ENCODE results near the gene HSD11B2.
"Not testable (repeated sequence)": the region's sequence is repeated elsewhere in the genome, so short reads cannot be mapped to it uniquely, and the experiment has no call there.

HSD11B2 gene

GRCh38 chr16:67397036-67397801 is 33.7 kb upstream of the HSD11B2 start:
- DNase-seq: no peak

- DNase-seq: no peak
These were observed 32.9 kb upstream of the HSD11B2 start for GRCh38 chr16:67397812-67398545.

- DNase-seq: no peak
These were observed 32.2 kb upstream of the HSD11B2 start for GRCh38 chr16:67398546-67399217.

GRCh38 chr16:67399218-67399733 is 31.6 kb upstream of the HSD11B2 start:
- no peak for DNase-seq

GRCh38 chr16:67399749-67400704 is 30.9 kb upstream of the HSD11B2 start:
- no peak for DNase-seq

GRCh38 chr16:67400901-67401300 is 30.0 kb upstream of the HSD11B2 start:
- DNase-seq: no peak

GRCh38 chr16:67403976-67404555 is 26.9 kb upstream of the HSD11B2 start:
- no peak for DNase-seq

- no peak for DNase-seq
These were observed 26.1 kb upstream of the HSD11B2 start for GRCh38 chr16:67404740-67405226.

GRCh38 chr16:67405336-67405735 is 25.6 kb upstream of the HSD11B2 start:
- no peak for DNase-seq

- DNase-seq: no peak
These were observed 24.6 kb upstream of the HSD11B2 start for GRCh38 chr16:67406111-67406971.

GRCh38 chr16:67407176-67407787 is 23.6 kb upstream of the HSD11B2 start:
- DNase-seq: no peak

- no peak for DNase-seq
These were observed 23.0 kb upstream of the HSD11B2 start for GRCh38 chr16:67407788-67408452.

- DNase-seq: no peak
These were observed 21.3 kb upstream of the HSD11B2 start for GRCh38 chr16:67409631-67410030.

GRCh38 chr16:67411339-67411738 is 19.6 kb upstream of the HSD11B2 start:
- DNase-seq: no peak

GRCh38 chr16:67412294-67412693 is 18.6 kb upstream of the HSD11B2 start:
- no peak for DNase-seq

- DNase-seq: no peak
These were observed 16.7 kb upstream of the HSD11B2 start for GRCh38 chr16:67413978-67414911.

GRCh38 chr16:67415421-67415820 is 15.5 kb upstream of the HSD11B2 start:
- DNase-seq: not testable (repeated sequence)

All from activated CD4-positive, alpha-beta T cell treated with anti-CD3 and anti-CD28 coated beads for 1 hour (primary cell).